Measurements from ENCODE around the gene LAMB4. TPM values are rescaled to one million over a fixed set of nuclear protein-coding genes. Genes with fewer than 3 reads are reported as not detected.

The LAMB4 gene
- total RNA-seq, 2 experiments from 2014 or later: 0.08 to 0.11 TPM

DNA sequence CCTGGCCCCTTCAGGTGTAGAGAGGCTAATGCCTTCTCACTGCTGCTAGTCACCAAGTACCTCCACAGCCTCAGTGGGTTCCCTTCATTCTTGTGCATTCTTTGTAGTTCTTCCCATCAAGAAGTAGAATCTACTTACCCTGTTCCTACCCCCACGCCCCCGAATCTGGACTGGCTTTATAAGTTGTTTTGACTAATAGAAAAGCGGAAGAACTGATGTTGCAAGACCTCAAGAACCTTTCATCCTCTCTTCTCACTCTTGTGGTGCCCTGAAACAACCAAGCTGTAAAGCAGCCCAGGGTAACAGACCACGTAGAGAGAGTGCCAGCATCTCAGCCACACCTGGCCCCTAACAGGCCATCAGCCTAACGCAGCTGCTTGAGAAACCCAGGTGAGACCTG lies 104.0 kb downstream of the LAMB4 start:
- Mint-ChIP-seq H3K27ac (no peak overlapping the region), H3K27me3 (peaks cover 5% of the 10 kb centered on the region), H3K4me1 (ENCODE audit: low read depth) (no peaks in the 10 kb centered on the region), H3K36me3 (ENCODE audit: low read depth) (no peaks in the 10 kb centered on the region), H3K9me3 (no peaks in the 10 kb centered on the region), H3K4me3 (no peak overlapping the region)
- no peak overlapping the region for H3K4me3 ChIP-seq (ENCODE audit: low read length)
- H3K27ac ChIP-seq (ENCODE audit: low read depth in 1 of 2, low read length in 2 of 2): no peak overlapping the region
- no peak for ATAC-seq (ENCODE audit: poor library complexity)
- POLR2A ChIA-PET: no interaction called here
- intact Hi-C loops (cut with DNase I, micrococcal nuclease): no loop called here
- H3K4me1 ChIP-seq (ENCODE audit: insufficient read depth, low read length): no peaks in the 10 kb centered on the region
- H3K36me3 ChIP-seq (ENCODE audit: insufficient read depth, low read length): no peaks in the 10 kb centered on the region
- TF ChIP-seq CTCF (IDR thresholded peaks at IDR 0.05): no peak
- peaks cover 2 to 3% of the 10 kb centered on the region in 2 experiments for H3K27me3 ChIP-seq (ENCODE audit: control insufficient read depth in 1 of 2, insufficient read depth in 2 of 2, low read length in 2 of 2)
- CTCF ChIA-PET: no interaction called here
- H3K9me3 ChIP-seq (ENCODE audit: control insufficient read depth in 1 of 2, insufficient read depth in 1 of 2, low read length in 2 of 2): no peaks in the 10 kb centered on the region
- no peak for DNase-seq

DNA sequence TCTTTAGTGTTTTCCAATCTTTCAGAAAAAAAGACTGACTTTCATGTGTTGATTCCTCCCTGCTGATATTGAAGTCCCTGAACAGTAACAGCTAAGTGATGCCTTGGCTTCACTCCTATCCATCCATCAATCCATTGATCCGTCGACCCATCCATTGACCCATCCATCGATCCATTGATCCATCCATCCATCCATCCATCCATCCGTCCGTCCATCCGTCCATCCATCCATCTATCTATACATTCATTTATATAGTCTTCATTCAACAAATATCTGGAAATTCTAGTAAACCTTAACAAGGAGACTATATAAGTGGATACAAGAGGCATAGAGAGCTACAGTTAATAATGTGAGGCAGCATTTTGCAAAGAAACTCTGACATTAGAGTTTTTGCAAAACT lies 105.6 kb downstream of the LAMB4 start:
- no peaks in the 10 kb centered on the region for H3K4me1 Mint-ChIP-seq (ENCODE audit: low read depth)
- ATAC-seq (ENCODE audit: poor library complexity): no peak
- no peaks in the 10 kb centered on the region for H3K9me3 ChIP-seq (ENCODE audit: control insufficient read depth in 1 of 2, insufficient read depth in 1 of 2, low read length in 2 of 2)
- peaks cover 2 to 3% of the 10 kb centered on the region in 2 experiments for H3K27me3 ChIP-seq (ENCODE audit: control insufficient read depth in 1 of 2, insufficient read depth in 2 of 2, low read length in 2 of 2)
- DNase-seq: no peak
- no peak overlapping the region for H3K27ac ChIP-seq (ENCODE audit: low read depth in 1 of 2, low read length in 2 of 2)
- no peaks in the 10 kb centered on the region for H3K9me3 Mint-ChIP-seq
- no peak overlapping the region for H3K4me3 Mint-ChIP-seq
- no peaks in the 10 kb centered on the region for H3K4me1 ChIP-seq (ENCODE audit: insufficient read depth, low read length)
- TF ChIP-seq CTCF (IDR thresholded peaks at IDR 0.05): no peak
- H3K27me3 Mint-ChIP-seq: peaks cover 8% of the 10 kb centered on the region
- no peak overlapping the region for H3K27ac Mint-ChIP-seq
- H3K36me3 ChIP-seq (ENCODE audit: insufficient read depth, low read length): no peaks in the 10 kb centered on the region
- intact Hi-C loops (cut with DNase I, micrococcal nuclease): no loop called here
- ChIA-PET CTCF (no interaction called here), POLR2A (no interaction called here)
- no peaks in the 10 kb centered on the region for H3K36me3 Mint-ChIP-seq (ENCODE audit: low read depth)
- H3K4me3 ChIP-seq (ENCODE audit: low read length): no peak overlapping the region

DNA sequence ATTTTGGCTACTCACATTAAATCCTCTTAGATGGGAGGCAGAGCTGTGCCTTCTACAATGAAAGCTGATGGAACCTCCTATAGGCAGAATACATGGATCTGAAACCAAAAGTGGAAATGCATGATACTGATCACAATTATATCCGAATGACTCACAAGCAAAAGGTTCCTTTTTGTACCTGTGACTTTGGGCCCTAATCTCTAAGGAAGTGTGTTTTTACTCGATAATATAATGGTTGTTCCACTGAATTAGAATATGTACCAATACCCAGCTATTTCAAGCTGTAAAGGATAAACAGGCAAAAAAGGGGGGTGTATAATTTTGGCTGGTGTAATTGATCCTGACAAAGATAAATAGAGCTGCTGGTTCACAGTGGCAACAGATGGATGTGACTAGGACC lies 109.6 kb downstream of the LAMB4 start:
- POLR2A ChIA-PET: no interaction called here
- no peak for ATAC-seq (ENCODE audit: poor library complexity)
- H3K4me3 ChIP-seq (ENCODE audit: low read length): no peak overlapping the region
- H3K9me3 ChIP-seq (ENCODE audit: control insufficient read depth in 1 of 2, insufficient read depth in 1 of 2, low read length in 2 of 2): no peaks in the 10 kb centered on the region
- Mint-ChIP-seq H3K27me3 (peaks cover 5% of the 10 kb centered on the region), H3K4me1 (ENCODE audit: low read depth) (no peaks in the 10 kb centered on the region), H3K27ac (no peak overlapping the region), H3K9me3 (no peaks in the 10 kb centered on the region), H3K4me3 (no peak overlapping the region), H3K36me3 (ENCODE audit: low read depth) (no peaks in the 10 kb centered on the region)
- no peak for TF ChIP-seq CTCF (IDR thresholded peaks at IDR 0.05)
- H3K4me1 ChIP-seq (ENCODE audit: insufficient read depth, low read length): no peaks in the 10 kb centered on the region
- CTCF ChIA-PET: no interaction called here
- DNase-seq: no peak
- no peaks in the 10 kb centered on the region for H3K27me3 ChIP-seq (ENCODE audit: control insufficient read depth in 1 of 2, insufficient read depth in 2 of 2, low read length in 2 of 2)
- no peaks in the 10 kb centered on the region for H3K36me3 ChIP-seq (ENCODE audit: insufficient read depth, low read length)
- intact Hi-C loops (cut with DNase I, micrococcal nuclease): no loop called here
- no peak overlapping the region for H3K27ac ChIP-seq (ENCODE audit: low read depth in 1 of 2, low read length in 2 of 2)
